IPS-20b (cell line): ENCODE measurements around the gene CLK2.
"Not testable (repeated sequence)": the region's sequence is repeated elsewhere in the genome, so short reads cannot be mapped to it uniquely, and the experiment has no call there.

Experiments used
- H3K27ac ChIP-seq: one replicate; pipeline ENCODE4 v1.5.1; 2013; ENCODE audit warnings: low read length
- H3K27me3 ChIP-seq: 2 replicates; pipeline ENCODE4 v1.6.1; 2013; ENCODE audit warnings: mild to moderate bottlenecking, low read length, inconsistent platforms; ENCODE audit not compliant: insufficient read depth
- H3K36me3 ChIP-seq: 2 replicates; pipeline ENCODE4 v1.6.1; 2013; ENCODE audit warnings: low read depth, mild to moderate bottlenecking, inconsistent platforms, low read length, moderate library complexity; ENCODE audit not compliant: insufficient read depth
- H3K4me1 ChIP-seq: 2 replicates; pipeline ENCODE4 v1.6.1; 2013; ENCODE audit warnings: mild to moderate bottlenecking, control low read depth, inconsistent platforms, low read length, moderate library complexity; ENCODE audit not compliant: insufficient read depth
- H3K4me3 ChIP-seq: 2 replicates; pipeline ENCODE4 v1.5.1; 2013; ENCODE audit warnings: mild to moderate bottlenecking, low read length, inconsistent platforms
- H3K9ac ChIP-seq: 2 replicates; pipeline ENCODE4 v1.6.1; 2013; ENCODE audit warnings: low read depth, mild to moderate bottlenecking, inconsistent platforms, low read length, moderate library complexity
- H3K9me3 ChIP-seq: 2 replicates; pipeline ENCODE4 v1.6.1; 2013; ENCODE audit warnings: mild to moderate bottlenecking, low read depth, low read length, inconsistent platforms; ENCODE audit not compliant: insufficient read depth

CLK2 gene

DNA sequence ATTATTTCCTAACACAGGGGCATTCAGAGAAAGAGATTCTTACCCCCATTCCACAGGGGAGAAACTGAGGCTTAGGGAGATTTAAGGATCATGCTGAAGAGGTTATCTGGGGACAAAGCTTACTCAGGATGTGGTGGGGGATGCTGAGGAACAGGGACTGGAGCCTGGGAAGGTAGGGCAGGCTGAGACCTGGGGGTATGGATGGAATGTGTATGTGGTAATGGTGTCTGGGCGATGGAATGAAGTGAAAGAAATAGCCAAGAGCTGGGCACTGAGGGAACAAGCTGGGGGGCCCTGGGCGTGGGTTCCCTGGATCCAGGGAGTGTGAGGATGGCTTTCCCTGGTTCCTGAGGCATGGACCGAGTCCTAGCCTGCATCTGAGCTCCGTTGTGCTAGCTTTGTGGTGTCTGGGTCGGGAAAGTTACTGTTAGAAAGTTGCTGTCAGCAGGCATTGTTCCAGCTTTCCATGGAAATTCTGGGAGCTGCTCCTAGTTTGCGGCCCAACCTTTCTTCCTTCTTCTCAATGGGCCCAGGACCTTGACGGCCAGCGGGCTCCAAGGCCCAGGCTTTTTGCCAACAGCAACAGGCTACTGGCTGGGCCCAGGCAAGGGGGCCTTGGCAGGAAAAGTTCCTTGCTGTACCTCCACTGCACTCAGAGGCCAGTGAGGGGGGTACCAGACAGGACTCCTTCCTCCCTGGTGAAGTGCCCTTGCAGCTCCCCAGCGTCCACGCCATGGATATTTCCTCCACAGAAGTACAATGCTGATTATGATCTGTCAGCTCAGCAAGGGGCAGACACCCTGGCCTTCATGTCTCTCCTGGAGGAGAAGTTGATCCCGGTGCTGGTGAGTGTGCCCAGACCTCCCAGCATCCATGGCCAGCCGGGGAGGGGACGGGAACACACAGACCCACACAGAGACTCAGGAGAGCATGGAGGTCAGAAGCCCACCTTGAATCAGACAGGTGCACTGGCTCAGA is 41.0 kb downstream of the CLK2 start:
- H3K9me3 ChIP-seq, H3K4me3 ChIP-seq, H3K36me3 ChIP-seq, H3K9ac ChIP-seq, H3K27me3 ChIP-seq, H3K4me1 ChIP-seq, H3K27ac ChIP-seq: not testable (repeated sequence)

- H3K27ac ChIP-seq, H3K36me3 ChIP-seq, H3K9me3 ChIP-seq, H3K4me1 ChIP-seq, H3K27me3 ChIP-seq, H3K9ac ChIP-seq, H3K4me3 ChIP-seq: not testable (repeated sequence)
These were observed 42.0 kb downstream of the CLK2 start for GRCh38 chr1:155231302-155231701.

GRCh38 chr1:155228096-155228427 is 45.2 kb downstream of the CLK2 start:
- peaks cover 4% of the 10 kb centered on the region for H3K4me1 ChIP-seq
- H3K27me3 ChIP-seq, result peaks cover 10% of the 10 kb centered on the region
- H3K36me3 ChIP-seq, result peaks cover 10% of the 10 kb centered on the region; the same call in 1 of the 2 replicates
- H3K27ac ChIP-seq, result peak overlapping the region; percentile 83
- no peaks in the 10 kb centered on the region for H3K9me3 ChIP-seq
- peak overlapping the region; percentile 87 for H3K9ac ChIP-seq
- peak overlapping the region; percentile 95 for H3K4me3 ChIP-seq

- Histone ChIP-seq H3K4me3 (peak overlapping the region; percentile 95), H3K4me1 (peaks cover 4% of the 10 kb centered on the region), H3K27me3 (peaks cover 10% of the 10 kb centered on the region), H3K27ac (peak overlapping the region; percentile 93), H3K9ac (peak overlapping the region; percentile 97), H3K9me3 (no peaks in the 10 kb centered on the region), H3K36me3 (peaks cover 10% of the 10 kb centered on the region; the same call in 1 of the 2 replicates)
These were observed 45.8 kb downstream of the CLK2 start for GRCh38 chr1:155227261-155228095.

DNA sequence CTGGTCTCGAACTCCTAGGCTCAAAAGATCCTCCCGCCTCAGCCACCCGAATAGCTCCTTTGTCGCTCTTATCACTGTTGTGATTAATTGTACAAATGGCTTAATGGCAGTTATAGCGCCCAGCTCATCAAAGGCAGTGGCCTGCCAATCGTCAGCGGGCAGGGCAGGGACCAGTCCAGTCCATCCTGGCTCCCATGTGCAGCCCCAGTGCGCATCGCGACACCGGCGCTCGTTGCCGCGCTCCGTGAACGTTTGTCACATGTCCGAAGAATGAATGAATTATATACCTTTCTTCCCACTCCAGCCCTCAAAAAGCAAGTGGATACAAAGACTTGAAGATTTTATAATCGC is 46.4 kb downstream of the CLK2 start:
- H3K27ac ChIP-seq, result peak overlapping the region; percentile 93
- H3K4me1 ChIP-seq, result peaks cover 4% of the 10 kb centered on the region
- no peaks in the 10 kb centered on the region for H3K9me3 ChIP-seq
- H3K4me3 ChIP-seq, result peak overlapping the region; percentile 95
- H3K9ac ChIP-seq, result peak overlapping the region; percentile 97
- H3K27me3 ChIP-seq, result peaks cover 10% of the 10 kb centered on the region
- peaks cover 10% of the 10 kb centered on the region; the same call in 1 of the 2 replicates for H3K36me3 ChIP-seq

DNA sequence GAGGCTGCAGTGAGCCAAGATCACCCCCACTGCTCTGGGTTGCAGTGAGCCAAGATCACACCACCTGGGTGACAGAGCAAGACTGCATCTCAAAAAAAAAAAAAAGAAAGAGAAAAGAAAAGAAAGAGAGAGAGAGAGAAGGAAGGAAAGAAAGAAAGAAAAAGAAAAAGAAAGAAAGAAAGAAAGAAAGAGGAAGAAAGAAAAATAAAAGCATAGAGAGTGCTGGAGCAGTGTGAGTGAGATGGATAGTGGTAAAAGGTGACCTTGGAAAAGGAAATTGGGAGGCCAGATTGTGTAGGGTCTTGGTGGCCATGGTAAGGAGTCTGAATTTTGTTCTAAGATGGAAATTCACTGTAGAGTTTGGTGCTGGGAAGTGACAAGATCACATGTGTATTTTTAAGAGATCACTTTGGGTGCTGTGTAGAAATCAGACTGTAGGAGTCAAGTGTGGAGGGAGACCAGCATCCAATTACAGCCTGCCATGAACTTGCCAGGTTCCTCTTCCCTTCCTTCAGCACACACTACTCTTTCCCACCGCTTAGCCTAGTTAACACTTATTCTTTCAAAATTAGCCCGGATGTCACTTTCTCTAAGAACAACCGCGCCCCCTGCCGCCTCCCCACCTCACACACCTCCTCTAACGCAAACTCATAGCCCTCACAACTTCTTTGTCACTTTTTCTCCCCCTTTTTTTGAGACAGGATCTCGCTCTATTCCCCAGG is 47.0 kb downstream of the CLK2 start:
- Histone ChIP-seq H3K9me3 (no peaks in the 10 kb centered on the region), H3K27ac (peak overlapping the region; percentile 93), H3K4me3 (peak overlapping the region; percentile 95), H3K9ac (peak overlapping the region; percentile 97), H3K27me3 (peaks cover 10% of the 10 kb centered on the region), H3K36me3 (peaks cover 10% of the 10 kb centered on the region; the same call in 1 of the 2 replicates), H3K4me1 (peaks cover 4% of the 10 kb centered on the region)

GRCh38 chr1:155225404-155225759 is 47.9 kb downstream of the CLK2 start:
- H3K36me3 ChIP-seq, H3K4me3 ChIP-seq, H3K9me3 ChIP-seq, H3K4me1 ChIP-seq, H3K9ac ChIP-seq, H3K27me3 ChIP-seq, H3K27ac ChIP-seq: not testable (repeated sequence)

GRCh38 chr1:155223047-155223446 is 50.3 kb downstream of the CLK2 start:
- Histone ChIP-seq H3K9ac (no peak overlapping the region), H3K4me1 (peaks cover 3% of the 10 kb centered on the region), H3K4me3 (no peak overlapping the region), H3K27me3 (no peaks in the 10 kb centered on the region), H3K36me3 (peaks cover 10% of the 10 kb centered on the region; the same call in 1 of the 2 replicates), H3K27ac (no peak overlapping the region), H3K9me3 (no peaks in the 10 kb centered on the region)

- H3K9me3 ChIP-seq, H3K27ac ChIP-seq, H3K4me1 ChIP-seq: not testable (repeated sequence)
These were observed 52.9 kb downstream of the CLK2 start for GRCh38 chr1:155220211-155220965.

DNA sequence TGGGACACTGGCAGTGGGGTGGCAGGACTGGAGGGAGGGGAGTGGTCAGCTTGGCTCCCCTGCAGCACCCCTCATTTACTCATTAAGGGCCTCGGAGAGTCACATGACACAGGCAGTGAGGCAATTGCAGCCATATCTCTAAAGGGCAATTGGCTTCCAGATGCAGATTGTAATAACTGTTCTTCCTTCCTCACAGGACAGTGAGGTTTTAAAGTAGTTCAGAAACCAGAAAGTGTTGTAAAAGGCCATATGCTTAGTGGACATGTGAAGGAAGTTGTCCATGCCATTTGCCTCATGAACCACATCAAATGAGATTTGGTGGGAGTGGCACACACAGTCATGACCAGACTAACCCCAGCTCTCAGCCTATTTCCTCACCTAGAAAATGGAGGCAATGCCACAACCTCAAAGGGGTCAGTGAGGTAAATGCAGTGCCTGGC is 53.7 kb downstream of the CLK2 start:
- H3K9ac ChIP-seq, result no peak overlapping the region
- no peaks in the 10 kb centered on the region for H3K9me3 ChIP-seq

More at GRCh38 chr1:155220211-155220965, 52.9 kb downstream of the CLK2 start:
- not testable (repeated sequence) for H3K4me3 ChIP-seq, H3K9ac ChIP-seq, H3K36me3 ChIP-seq, H3K27me3 ChIP-seq

More for the DNA sequence above, 53.7 kb downstream of the CLK2 start:
- no peaks in the 10 kb centered on the region; the same call in none of the 2 replicates for H3K4me1 ChIP-seq
- no peaks in the 10 kb centered on the region for H3K27me3 ChIP-seq
- no peak overlapping the region for H3K27ac ChIP-seq
- H3K4me3 ChIP-seq, result 0 out of 2 replicates have a peak overlapping the region, but pooled peaks have one; percentile 6
- peaks cover 6% of the 10 kb centered on the region; the same call in 1 of the 2 replicates for H3K36me3 ChIP-seq
